Subcutaneous adipose tissue (tissue), 4 donors: ENCODE data around the gene CLC. TPM values are rescaled to one million over a fixed set of nuclear protein-coding genes. Genes with fewer than 3 reads are reported as not detected.

Experiments
- total RNA-seq, 4 donors: library from RNA; depleted of rRNA; stranded (reverse); fragments of >200 nt; gene quantifications; one replicate each; pipeline ENCODE4 v1.1.0, GENCODE V29; 2016
- TF ChIP-seq, protein P1 (sequence below): fragments of 450-650 bp; IDR thresholded peaks from one replicate; pipeline ENCODE4 v1.5.1; 2016; ENCODE audit warnings: low read depth, mild to moderate bottlenecking, control low read depth, antibody characterized with exemption, moderate library complexity

The CLC gene
- total RNA-seq, result not detected

GRCh38 chr19:39737891-39738290 lies at the start of gene CLC:
Gene CLC (minus strand): TSS chr19:39738029. CDS start chr19:39737952, 77 bp downstream.
- TF ChIP-seq, protein P1, sequence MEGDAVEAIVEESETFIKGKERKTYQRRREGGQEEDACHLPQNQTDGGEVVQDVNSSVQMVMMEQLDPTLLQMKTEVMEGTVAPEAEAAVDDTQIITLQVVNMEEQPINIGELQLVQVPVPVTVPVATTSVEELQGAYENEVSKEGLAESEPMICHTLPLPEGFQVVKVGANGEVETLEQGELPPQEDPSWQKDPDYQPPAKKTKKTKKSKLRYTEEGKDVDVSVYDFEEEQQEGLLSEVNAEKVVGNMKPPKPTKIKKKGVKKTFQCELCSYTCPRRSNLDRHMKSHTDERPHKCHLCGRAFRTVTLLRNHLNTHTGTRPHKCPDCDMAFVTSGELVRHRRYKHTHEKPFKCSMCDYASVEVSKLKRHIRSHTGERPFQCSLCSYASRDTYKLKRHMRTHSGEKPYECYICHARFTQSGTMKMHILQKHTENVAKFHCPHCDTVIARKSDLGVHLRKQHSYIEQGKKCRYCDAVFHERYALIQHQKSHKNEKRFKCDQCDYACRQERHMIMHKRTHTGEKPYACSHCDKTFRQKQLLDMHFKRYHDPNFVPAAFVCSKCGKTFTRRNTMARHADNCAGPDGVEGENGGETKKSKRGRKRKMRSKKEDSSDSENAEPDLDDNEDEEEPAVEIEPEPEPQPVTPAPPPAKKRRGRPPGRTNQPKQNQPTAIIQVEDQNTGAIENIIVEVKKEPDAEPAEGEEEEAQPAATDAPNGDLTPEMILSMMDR, result no peak

DNA sequence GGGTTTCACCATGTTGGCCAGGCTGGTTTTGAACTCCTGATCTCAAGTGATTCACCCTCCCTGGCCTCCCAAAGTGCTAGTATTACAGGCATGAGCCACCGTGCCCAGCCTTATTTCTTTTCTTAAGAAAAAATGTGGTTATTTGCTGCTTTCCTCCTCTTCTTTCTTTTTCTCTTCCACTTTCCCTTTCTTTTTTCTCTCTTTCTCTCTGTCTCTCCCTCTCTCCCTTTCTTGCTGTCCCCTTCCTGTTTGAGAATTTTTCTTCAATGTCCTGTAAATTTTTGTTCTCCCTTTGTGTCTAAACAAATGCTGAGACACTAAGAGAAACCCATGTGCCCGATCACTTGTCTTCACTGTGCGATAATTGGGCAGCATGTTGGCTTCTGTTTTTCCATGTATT lies 43.1 kb upstream of the CLC start:
- TF ChIP-seq, protein P1, result no peak

DNA sequence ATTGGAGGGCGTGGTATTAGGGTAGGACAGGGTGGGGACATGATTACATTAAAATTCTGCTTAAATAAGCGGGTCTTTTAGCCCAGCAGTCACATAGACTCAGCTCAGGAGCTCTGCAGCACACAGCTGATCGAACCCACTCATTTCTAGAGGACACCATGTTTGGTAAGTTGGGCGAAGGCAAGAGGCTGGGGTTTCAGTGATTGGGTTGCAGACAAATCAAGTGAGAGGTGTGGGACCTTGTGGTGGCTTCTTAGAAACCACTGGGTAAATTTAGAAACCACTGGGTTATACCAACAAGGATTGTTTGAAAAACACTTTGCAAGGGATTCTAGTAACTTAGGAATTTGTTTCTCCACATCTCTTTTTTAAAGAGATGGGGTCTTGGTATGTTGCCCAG lies 40.9 kb upstream of the CLC start, which contains the start of gene LEUTX:
Gene LEUTX, plus strand, starts transcription at position 92 of the 400 bp plus-strand sequence. Its CDS starts 67 bp downstream, at position 159.
- TF ChIP-seq, protein P1, result no peak

- TF ChIP-seq, protein P1, result no peak
These were observed 31.0 kb upstream of the CLC start for GRCh38 chr19:39768786-39769185.

- TF ChIP-seq, protein P1, result no peak
These were observed 30.5 kb upstream of the CLC start for GRCh38 chr19:39768334-39768733.

DNA sequence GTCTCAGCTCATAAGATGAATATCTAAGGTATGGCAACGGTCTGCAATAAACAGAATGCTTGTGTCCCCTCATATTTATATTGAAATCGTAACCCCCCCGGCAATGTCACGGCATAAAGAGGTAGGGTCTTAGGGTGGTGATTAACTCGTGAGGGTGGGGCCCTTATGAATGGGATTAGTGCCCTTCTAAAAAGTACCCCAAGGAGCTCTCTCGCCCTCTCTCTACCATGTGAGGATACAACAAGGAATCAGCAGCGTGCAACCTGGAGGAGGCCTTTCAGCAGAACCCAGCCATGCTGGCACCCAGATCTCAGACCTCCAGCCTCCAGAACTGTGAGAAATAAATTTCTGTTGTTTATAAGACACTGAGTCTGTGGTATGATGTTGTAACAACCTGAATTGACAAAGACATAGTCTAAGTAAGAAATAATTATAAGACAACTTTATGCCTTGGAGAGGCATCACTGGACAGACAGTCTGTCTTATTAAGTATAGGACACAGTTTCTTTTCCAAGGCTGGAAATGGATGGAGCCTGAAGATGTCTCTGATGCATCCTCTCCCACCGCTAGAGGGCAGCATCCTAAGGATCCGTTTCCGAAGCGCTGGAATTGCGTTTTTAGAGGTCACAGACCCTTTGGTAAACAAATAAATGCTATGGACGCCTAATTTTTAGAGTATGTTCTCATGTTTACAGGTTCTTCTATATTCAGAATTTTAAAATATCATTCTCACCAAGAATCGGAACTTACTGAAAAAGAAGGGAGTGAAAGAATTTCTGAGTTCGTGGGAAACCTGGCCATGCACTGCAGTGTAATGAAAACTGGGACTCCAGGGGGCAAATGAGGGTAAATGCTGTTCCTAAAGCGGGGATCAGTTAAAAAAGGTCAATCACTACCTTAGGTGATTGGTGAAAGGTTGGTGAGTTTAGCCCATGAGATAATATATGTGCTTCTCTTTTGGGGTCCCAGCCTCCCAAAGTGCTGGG lies 27.6 kb upstream of the CLC start:
- TF ChIP-seq, protein P1, result no peak

GRCh38 chr19:39759457-39760184 lies 21.8 kb upstream of the CLC start:
- TF ChIP-seq, protein P1, result no peak
